ENCODE measurements around the gene ELFN2. TPM values are rescaled to one million over a fixed set of nuclear protein-coding genes. Genes with fewer than 3 reads are reported as not detected.
A peak's percentile ranks its signal among the peaks of the same experiment; 100 is the strongest.

The ELFN2 gene
- total and polyA plus RNA-seq, 2 of the 13 experiments (the other 11 are each of a cell fraction or from before 2014, with no cell fraction given) = 0.01 TPM; not detected in 1

GRCh38 chr22:37457093-37457893 is 30.0 kb upstream of the ELFN2 start (continued):
- TF ChIP-seq HOXA3 (CRISPR knock-in tag; IDR thresholded peaks at IDR 0.05) (no peak), ZNF260 (CRISPR knock-in tag; IDR thresholded peaks at IDR 0.05; ENCODE audit: borderline replicate concordance, low read depth) (no peak), FOXO1 (CRISPR knock-in tag; IDR thresholded peaks at IDR 0.05) (no peak), FOXA3 (CRISPR knock-in tag; IDR thresholded peaks at IDR 0.05) (peak; percentile 31; the same call in 1 of the 2 replicates), ZFX (CRISPR knock-in tag; IDR thresholded peaks at IDR 0.05; ENCODE audit: low read depth) (peak; percentile 42; the same call in 1 of the 2 replicates)

DNA sequence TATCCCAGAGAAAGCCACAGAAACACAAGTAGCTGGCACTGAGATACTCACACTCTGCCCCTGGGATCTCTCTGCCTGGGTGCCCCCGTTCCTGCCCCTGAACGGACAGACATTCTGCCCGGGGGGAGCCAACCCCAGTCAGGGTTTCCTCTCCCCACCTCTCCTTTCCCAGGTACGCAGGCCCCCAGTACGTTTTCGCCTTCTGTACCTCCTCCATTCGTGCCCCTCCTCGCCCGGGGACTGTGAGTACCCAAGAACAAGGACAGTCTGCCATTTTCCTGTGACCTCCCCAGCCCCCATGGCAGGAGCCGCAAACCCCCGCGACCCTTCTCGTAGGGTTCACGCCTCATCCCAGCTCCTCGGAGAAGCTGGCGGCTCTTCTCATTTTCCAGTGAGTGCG is 29.1 kb upstream of the ELFN2 start:
- Histone ChIP-seq H3K9me3 (ENCODE audit: low read length) (no peaks in the 10 kb centered on the region), H3K36me3 (replicated peaks in 1 of 2; ENCODE audit: control insufficient read depth in 1 of 2, insufficient read depth in 2 of 2, low read length in 2 of 2) (no peaks in the 10 kb centered on the region), H3K27me3 (ENCODE audit: control insufficient read depth in 1 of 2, insufficient read depth in 2 of 2, low read length in 2 of 2) (peaks cover 0 to 2% of the 10 kb centered on the region in 2 experiments; a peak in 1 of 5 replicates), H2AFZ (ENCODE audit: low read length) (no peak overlapping the region), H3K4me3 (replicated peaks in 1 of 3; ENCODE audit: insufficient read depth in 1 of 3, low read depth in 2 of 3, low read length in 3 of 3) (no peak overlapping the region), H3K9ac (ENCODE audit: insufficient read depth, low read depth, low read length) (no peak overlapping the region), H3K79me2 (ENCODE audit: insufficient read depth, low read length) (no peaks in the 10 kb centered on the region), H3K4me1 (ENCODE audit: insufficient read depth, low read length) (peaks cover 23% of the 10 kb centered on the region), H3K4me2 (ENCODE audit: low read depth, low read length) (no peak overlapping the region), H3K27ac (ENCODE audit: extremely low read length, insufficient read depth, low read length) (no peak overlapping the region), H4K20me1 (ENCODE audit: insufficient read depth, low read length) (0 out of 2 replicates have a peak, but pooled peaks cover 4% of the 10 kb centered on the region)
- DNase-seq (ENCODE audit: low spot score) = no peak
- in situ Hi-C loops (cut with HindIII; ENCODE audit: extremely low pct_ligation_motif_present, low pct_unique_long_range_greater_than_20kb) = loop anchor here (5.0 kb wide), 1 partner anchor 134 kb away; no protein-coding TSS in a partner anchor
- no TSS peak for BruUV-seq (replicated peaks)
- FAIRE-seq = no peak
- ChIA-PET CTCF (ENCODE audit: low intra/inter-chr PET ratio, low total read pairs) (interaction anchor here (0.6 to 4.2 kb wide), 4 partner anchors 12 to 189 kb away, joined by 4 to 45 read pairs (median 12); no protein-coding TSS in a partner anchor), POLR2A (no interaction called here)
- ATAC-seq = no peak
- WGBS (ENCODE audit: low lambda C conversion rate) = 75% methylated on average over 16 of the region's 17 CpGs
- intact Hi-C loops (cut with micrococcal nuclease; ENCODE audit: unreplicated experiment) = loop anchor here (5.0 kb wide), 1 partner anchor 189 kb away; no protein-coding TSS in a partner anchor
- TF ChIP-seq HNF4A (CRISPR knock-in tag; IDR thresholded peaks at IDR 0.05) (no peak), CENPBD1 (CRISPR knock-in tag; IDR thresholded peaks at IDR 0.05; ENCODE audit: borderline replicate concordance, low read depth) (no peak), ZNF274 (CRISPR knock-in tag; IDR thresholded peaks at IDR 0.05) (no peak), ZZZ3 (CRISPR knock-in tag; IDR thresholded peaks at IDR 0.05; ENCODE audit: borderline replicate concordance) (no peak), ZBTB3 (CRISPR knock-in tag; IDR thresholded peaks at IDR 0.05; ENCODE audit: borderline replicate concordance, low read depth) (no peak), ZNF121 (CRISPR knock-in tag; IDR thresholded peaks at IDR 0.05) (no peak), ZNF281 (CRISPR knock-in tag; IDR thresholded peaks at IDR 0.05; ENCODE audit: borderline replicate concordance) (no peak), CBX1 (IDR thresholded peaks at IDR 0.05; ENCODE audit: low read depth) (no peak), REXO4 (CRISPR knock-in tag; IDR thresholded peaks at IDR 0.05; ENCODE audit: borderline replicate concordance) (no peak), ZNF382 (CRISPR knock-in tag; IDR thresholded peaks at IDR 0.05; ENCODE audit: borderline replicate concordance) (no peak), ZBTB20 (CRISPR knock-in tag; IDR thresholded peaks at IDR 0.05; ENCODE audit: borderline replicate concordance, low read depth) (no peak), ELF1 (CRISPR knock-in tag; IDR thresholded peaks at IDR 0.05) (no peak), ZFX (CRISPR knock-in tag; IDR thresholded peaks at IDR 0.05; ENCODE audit: low read depth) (no peak)
- TF ChIP-seq, protein P1, sequence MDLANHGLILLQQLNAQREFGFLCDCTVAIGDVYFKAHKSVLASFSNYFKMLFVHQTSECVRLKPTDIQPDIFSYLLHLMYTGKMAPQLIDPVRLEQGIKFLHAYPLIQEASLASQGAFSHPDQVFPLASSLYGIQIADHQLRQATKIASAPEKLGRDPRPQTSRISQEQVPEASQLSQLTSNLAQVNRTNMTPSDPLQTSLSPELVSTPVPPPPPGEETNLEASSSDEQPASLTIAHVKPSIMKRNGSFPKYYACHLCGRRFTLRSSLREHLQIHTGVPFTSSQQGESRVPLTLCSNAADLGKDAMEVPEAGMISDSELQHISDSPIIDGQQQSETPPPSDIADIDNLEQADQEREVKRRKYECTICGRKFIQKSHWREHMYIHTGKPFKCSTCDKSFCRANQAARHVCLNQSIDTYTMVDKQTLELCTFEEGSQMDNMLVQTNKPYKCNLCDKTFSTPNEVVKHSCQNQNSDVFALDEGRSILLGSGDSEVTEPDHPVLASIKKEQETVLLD (CRISPR knock-in tag; IDR thresholded peaks at IDR 0.05; ENCODE audit: low read depth) = no peak

Data from HepG2 (cell line).